GM18526 (cell line): ENCODE measurements around the gene LCA5.

Source experiments
- POLR2A ChIP-seq: IDR thresholded peaks from 3 replicates; pipeline ENCODE4 v1.6.1; 2011; ENCODE audit not compliant: insufficient read length; ENCODE audit errors: extremely low read depth

Gene LCA5

GRCh38 chr6:79544939-79545450 lies 7.8 kb upstream of the LCA5 start:
- TF ChIP-seq POLR2A = no peak

DNA sequence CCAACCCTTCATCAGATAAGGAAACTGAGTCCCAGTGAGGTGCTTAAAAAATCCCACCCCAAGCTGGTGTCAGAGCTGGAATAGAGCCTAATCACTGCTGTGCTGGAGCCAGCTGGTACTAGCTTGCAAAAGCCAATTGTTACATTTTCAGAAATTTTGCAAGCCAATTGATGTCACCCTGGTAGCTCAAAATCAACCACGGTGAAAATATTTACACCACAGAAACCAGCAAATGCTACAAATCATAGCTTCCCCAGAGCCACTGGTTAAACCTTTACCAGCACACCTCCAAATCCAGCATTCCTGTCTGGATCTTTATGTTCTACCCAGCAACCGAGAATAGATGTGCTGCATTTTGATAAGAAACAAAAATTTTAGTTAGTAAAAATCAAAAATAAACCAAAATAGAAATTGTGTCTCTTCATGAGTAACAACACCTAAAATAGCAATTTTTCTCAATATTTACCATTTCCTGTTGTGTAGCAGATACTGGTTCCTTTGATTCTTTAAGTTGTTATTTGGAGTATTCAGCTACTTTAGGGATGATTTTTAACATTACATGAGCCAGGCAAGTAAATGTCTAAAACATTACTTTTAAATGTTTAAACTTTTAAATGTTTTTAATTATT lies 7.2 kb upstream of the LCA5 start:
- no peak for TF ChIP-seq POLR2A

GRCh38 chr6:79543886-79544285 lies 6.7 kb upstream of the LCA5 start:
- TF ChIP-seq POLR2A = no peak

DNA sequence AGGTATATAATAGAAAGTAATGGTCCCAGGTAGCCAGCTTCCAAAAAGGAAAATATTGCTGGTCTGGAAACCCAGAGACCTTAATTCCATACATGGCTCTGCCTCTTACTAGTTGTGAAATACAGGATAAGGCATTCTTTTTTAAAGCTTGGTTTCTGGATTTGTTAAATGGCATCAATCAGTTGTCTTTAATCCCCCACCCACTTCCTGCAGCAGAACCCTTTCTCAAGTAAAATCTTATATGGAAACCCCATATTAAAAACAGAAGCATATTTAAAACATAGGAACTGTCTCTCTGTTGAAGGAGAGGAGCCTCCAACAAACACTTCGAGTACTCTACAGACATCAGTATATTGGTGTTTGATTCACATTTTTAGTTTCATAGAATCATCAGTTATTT lies 6.2 kb upstream of the LCA5 start:
- TF ChIP-seq POLR2A = no peak

- TF ChIP-seq POLR2A = no peak
Observed at GRCh38 chr6:79538106-79538971, 1.1 kb upstream of the LCA5 start.

GRCh38 chr6:79536585-79536953 lies 661 bp downstream of the LCA5 start:
- TF ChIP-seq POLR2A = no peak

GRCh38 chr6:79526897-79527296 lies 10.3 kb downstream of the LCA5 start:
- no peak for TF ChIP-seq POLR2A

- no peak for TF ChIP-seq POLR2A
Observed at GRCh38 chr6:79525272-79526100, 11.7 kb downstream of the LCA5 start.

DNA sequence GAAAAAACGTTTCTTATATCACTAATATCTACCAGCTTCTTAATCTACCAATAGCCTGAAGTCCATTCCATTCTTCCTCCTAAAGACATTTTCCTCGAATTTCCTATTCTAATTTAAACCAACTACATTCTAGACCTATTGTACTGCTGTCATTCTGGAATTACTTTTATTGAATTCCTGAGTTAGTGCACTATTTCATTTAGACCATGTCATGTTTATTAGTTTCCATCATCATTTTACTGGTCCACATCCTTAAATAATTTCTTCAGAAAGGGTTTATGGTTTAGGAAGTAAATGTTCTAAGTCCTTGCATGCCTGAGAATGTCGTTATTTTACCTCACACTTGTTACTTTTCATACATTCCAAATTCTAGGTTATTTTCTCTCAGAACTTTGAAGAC lies 13.2 kb downstream of the LCA5 start:
- no peak for TF ChIP-seq POLR2A

GRCh38 chr6:79522609-79523008 lies 14.6 kb downstream of the LCA5 start:
- no peak for TF ChIP-seq POLR2A

DNA sequence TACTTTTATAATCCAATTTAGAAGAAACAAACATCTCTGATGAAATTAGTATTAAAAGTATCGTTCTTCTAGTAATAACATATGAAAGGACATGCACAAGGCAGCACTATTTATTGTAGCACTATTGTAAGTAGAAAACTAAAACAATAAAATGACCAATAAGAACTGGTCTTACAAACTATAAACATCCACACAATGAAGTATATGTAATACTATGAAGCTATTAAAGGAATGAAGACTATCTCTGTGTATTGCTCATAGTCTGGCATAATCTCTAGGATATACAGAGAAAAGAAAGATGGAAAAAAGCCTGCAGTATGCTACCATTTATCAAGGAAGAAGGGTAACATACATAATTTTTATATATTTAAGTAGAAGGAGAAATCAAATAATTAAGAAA lies 16.7 kb downstream of the LCA5 start:
- TF ChIP-seq POLR2A = no peak

- TF ChIP-seq POLR2A = no peak
Observed at GRCh38 chr6:79518842-79519241, 18.4 kb downstream of the LCA5 start.

DNA sequence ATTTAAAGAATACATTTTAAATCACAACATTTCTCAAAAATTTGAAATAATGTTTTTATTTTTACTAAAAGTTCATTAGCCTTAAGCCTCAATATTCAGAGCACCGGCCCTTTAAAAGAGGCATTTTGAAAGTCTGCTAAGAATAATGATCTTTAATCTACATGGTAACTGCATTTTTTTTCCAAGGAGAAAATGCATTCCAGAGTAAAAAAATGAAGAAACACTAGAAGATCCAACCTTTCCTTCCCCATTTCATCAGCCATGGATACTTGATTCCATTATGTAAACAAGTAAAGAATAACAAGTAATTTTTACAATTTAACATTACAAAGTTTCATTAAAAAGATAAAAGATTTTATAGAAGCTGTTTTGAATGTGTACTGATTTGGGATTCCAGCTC lies 21.8 kb downstream of the LCA5 start:
- TF ChIP-seq POLR2A = no peak

DNA sequence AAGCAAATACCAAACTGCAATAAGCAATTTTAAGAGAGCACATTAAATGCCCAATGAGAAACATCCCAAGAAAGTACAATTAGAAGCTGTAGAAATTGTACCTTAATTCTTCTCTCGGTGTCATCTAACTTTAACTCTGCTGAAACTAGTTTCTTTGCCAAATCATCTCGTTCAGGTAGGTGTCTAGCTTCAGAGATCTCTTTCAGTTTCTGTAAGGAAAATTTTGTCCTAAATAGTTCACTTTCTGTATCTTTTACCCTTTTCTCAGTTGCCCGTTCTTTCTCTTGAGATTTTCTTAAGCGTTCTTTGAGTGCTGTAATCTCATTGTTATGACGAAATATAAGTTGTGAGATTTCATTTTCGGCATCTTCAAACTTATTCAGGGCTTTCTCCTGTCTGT lies 24.1 kb downstream of the LCA5 start:
- no peak for TF ChIP-seq POLR2A

DNA sequence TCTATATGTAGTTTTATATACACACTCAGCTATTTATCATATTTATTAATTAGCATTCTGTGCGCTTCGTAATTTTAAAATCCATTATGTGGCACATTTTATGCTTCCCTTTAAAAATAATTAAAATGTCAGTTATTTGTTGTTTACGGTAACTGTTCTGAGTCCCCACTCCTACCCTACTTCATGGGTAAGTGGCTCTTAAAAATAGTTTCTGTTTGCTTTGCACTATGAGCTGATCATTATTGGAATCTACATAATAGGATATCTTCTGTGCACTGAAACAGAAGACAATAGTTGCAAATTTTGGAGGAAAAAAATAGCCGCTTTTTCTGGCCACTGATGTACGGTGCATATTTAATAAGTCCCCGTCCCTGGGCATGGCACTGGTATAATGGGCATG lies 25.2 kb downstream of the LCA5 start:
- no peak for TF ChIP-seq POLR2A

- TF ChIP-seq POLR2A = no peak
Observed at GRCh38 chr6:79510707-79511106, 26.5 kb downstream of the LCA5 start.
